Measurements from ENCODE around the gene NFKBIL1. TPM values are rescaled to one million over a fixed set of nuclear protein-coding genes. Genes with fewer than 3 reads are reported as not detected.

NFKBIL1 gene
- total and polyA plus RNA-seq, 2 experiments from 2014 or later: 25.0 to 28.9 TPM

DNA sequence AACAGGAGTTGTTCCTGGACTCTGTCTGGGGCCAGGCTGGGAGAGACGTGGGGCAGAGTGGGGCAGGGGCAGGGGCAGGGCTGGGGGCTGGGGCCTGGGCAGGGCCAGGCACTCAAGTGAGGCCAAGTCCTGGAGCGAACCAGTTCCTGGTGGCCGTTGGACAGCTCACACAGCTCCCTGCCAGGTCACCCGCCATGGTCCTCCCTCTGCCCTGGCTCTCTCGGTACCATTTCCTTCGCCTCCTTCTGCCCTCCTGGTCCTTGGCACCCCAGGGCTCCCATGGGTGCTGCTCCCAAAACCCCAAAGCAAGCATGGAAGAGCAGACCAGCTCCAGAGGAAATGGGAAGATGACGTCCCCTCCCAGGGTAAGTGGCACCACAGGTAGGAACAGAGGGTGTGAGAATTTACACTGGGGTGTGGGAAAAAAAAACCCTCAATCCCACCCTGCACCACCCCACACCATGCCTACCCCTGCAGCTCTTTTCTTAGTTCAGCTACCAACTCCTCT is 18.5 kb upstream of the NFKBIL1 start, which contains the start of gene MCCD1:
Gene MCCD1, plus strand, starts transcription at position 142 of the 508 bp plus-strand sequence. Its CDS starts 53 bp downstream, at position 195.
- H3K79me2 ChIP-seq: peaks cover 7% of the 10 kb centered on the region
- no peaks in the 10 kb centered on the region for H3K9me3 ChIP-seq (ENCODE audit: low read depth)
- H3K27me3 ChIP-seq: no peaks in the 10 kb centered on the region
- no peaks in the 10 kb centered on the region for H3K4me1 ChIP-seq (ENCODE audit: insufficient read depth)
- no peak within 1 kb of the TSS for H3K27ac ChIP-seq
- no peak within 1 kb of the TSS for H2AFZ ChIP-seq
- TF ChIP-seq EZH2phosphoT487 (IDR thresholded peaks at IDR 0.05; ENCODE audit: low read depth, severe bottlenecking, unreplicated experiment) (no peak), EZH2 (IDR thresholded peaks at IDR 0.05; ENCODE audit: borderline replicate concordance) (no peak)
- TF ChIP-seq, protein P1, sequence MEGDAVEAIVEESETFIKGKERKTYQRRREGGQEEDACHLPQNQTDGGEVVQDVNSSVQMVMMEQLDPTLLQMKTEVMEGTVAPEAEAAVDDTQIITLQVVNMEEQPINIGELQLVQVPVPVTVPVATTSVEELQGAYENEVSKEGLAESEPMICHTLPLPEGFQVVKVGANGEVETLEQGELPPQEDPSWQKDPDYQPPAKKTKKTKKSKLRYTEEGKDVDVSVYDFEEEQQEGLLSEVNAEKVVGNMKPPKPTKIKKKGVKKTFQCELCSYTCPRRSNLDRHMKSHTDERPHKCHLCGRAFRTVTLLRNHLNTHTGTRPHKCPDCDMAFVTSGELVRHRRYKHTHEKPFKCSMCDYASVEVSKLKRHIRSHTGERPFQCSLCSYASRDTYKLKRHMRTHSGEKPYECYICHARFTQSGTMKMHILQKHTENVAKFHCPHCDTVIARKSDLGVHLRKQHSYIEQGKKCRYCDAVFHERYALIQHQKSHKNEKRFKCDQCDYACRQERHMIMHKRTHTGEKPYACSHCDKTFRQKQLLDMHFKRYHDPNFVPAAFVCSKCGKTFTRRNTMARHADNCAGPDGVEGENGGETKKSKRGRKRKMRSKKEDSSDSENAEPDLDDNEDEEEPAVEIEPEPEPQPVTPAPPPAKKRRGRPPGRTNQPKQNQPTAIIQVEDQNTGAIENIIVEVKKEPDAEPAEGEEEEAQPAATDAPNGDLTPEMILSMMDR (IDR thresholded peaks at IDR 0.05; ENCODE audit: poor library complexity): no peak
- no peaks in the 10 kb centered on the region for H3K9me2 ChIP-seq (replicated peaks; ENCODE audit: insufficient read depth)
- no peak for DNase-seq (ENCODE audit: low spot score)
- H4K20me1 ChIP-seq (ENCODE audit: insufficient read depth, poor library complexity, severe bottlenecking): peaks cover 34% of the 10 kb centered on the region
- no peak within 1 kb of the TSS for H3K4me3 ChIP-seq
- H3K4me2 ChIP-seq: no peak within 1 kb of the TSS
- peaks cover 4% of the 10 kb centered on the region for H3K36me3 ChIP-seq (replicated peaks; ENCODE audit: insufficient read depth, low read depth)
- WGBS (ENCODE audit: low lambda C conversion rate, missing lambda C conversion rate): 77% methylated on average over 6 of the region's 7 CpGs

DNA sequence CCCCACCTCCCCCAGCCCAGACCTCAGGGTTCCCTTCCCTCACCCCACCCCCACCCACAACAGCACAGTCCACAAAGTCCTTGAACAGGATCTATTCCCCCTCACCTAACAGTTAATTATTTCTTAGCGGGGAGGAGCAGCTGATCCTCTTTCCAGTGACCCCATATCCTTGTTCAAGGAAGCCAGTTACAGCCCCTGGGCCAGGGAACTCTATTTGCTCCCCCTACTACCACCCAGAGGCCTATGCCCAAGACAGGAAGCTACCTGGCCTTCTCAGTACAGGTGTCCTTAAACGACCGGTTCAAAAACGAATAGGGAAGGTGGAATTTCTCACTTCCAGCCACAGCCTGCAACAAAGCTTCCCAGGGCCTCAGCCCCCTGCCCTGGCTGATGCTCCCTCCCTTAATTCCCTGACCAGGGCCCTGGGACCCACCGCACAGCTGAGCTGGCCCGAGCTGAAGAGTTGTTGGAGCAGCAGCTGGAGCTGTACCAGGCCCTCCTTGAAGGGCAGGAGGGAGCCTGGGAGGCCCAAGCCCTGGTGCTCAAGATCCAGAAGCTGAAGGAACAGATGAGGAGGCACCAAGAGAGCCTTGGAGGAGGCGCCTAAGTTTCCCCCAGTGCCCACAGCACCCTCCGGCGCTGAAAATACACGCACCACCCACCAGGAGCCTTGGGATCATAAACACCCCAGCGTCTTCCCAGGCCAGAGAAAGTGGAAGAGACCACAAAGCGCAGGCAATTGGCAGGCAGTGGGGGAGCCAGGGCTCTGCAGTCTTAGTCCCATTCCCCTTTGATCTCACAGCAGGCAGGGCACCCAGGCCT is 17.9 kb upstream of the NFKBIL1 start:
- Histone ChIP-seq H3K4me2 (no peak overlapping the region), H3K27me3 (no peaks in the 10 kb centered on the region), H2AFZ (no peak overlapping the region), H3K9me3 (ENCODE audit: low read depth) (no peaks in the 10 kb centered on the region), H3K4me1 (ENCODE audit: insufficient read depth) (no peaks in the 10 kb centered on the region), H3K27ac (no peak overlapping the region), H3K79me2 (peaks cover 12% of the 10 kb centered on the region), H3K36me3 (replicated peaks; ENCODE audit: insufficient read depth, low read depth) (peaks cover 4% of the 10 kb centered on the region), H3K4me3 (no peak overlapping the region), H3K9me2 (replicated peaks; ENCODE audit: insufficient read depth) (no peaks in the 10 kb centered on the region), H4K20me1 (ENCODE audit: insufficient read depth, poor library complexity, severe bottlenecking) (peaks cover 40% of the 10 kb centered on the region)
- no peak for DNase-seq (ENCODE audit: low spot score)
- 57% methylated on average over 12 of the region's 12 CpGs for WGBS (ENCODE audit: low lambda C conversion rate, missing lambda C conversion rate)
- TF ChIP-seq, protein P1 (IDR thresholded peaks at IDR 0.05; ENCODE audit: poor library complexity): no peak
- no peak for TF ChIP-seq EZH2phosphoT487 (IDR thresholded peaks at IDR 0.05; ENCODE audit: low read depth, severe bottlenecking, unreplicated experiment)

DNA sequence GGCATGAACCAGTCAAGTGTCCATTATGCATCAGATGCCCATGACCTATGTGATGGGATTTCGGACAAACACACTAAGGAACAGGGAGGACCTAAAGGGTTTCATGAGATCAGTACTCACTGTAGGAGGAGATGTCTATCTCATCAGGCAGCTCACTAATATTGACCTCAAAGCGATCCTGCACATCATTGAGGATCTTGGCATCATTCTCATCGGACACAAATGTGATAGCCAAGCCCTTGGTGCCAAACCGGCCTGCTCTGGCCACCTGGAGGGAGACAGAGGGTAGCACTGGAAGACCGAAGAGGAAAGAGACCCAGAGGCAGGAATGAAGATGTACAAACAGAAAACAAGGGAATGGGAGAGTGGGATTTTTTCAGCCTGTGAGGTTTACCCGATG is 16.7 kb upstream of the NFKBIL1 start:
- H3K79me2 ChIP-seq: peaks cover 23% of the 10 kb centered on the region
- H3K4me2 ChIP-seq: no peak overlapping the region
- no peak overlapping the region for H2AFZ ChIP-seq
- H3K27ac ChIP-seq: no peak overlapping the region
- WGBS (ENCODE audit: low lambda C conversion rate, missing lambda C conversion rate): 80% methylated on average over 6 of the region's 6 CpGs
- peaks cover 6% of the 10 kb centered on the region for H3K36me3 ChIP-seq (replicated peaks; ENCODE audit: insufficient read depth, low read depth)
- H3K4me3 ChIP-seq: no peak overlapping the region
- no peaks in the 10 kb centered on the region for H3K27me3 ChIP-seq
- DNase-seq (ENCODE audit: low spot score): no peak
- no peaks in the 10 kb centered on the region for H3K9me3 ChIP-seq (ENCODE audit: low read depth)
- H4K20me1 ChIP-seq (ENCODE audit: insufficient read depth, poor library complexity, severe bottlenecking): peaks cover 51% of the 10 kb centered on the region
- H3K4me1 ChIP-seq (ENCODE audit: insufficient read depth): no peaks in the 10 kb centered on the region
- TF ChIP-seq, protein P1 (IDR thresholded peaks at IDR 0.05; ENCODE audit: poor library complexity): no peak
- no peaks in the 10 kb centered on the region for H3K9me2 ChIP-seq (replicated peaks; ENCODE audit: insufficient read depth)

Measured in hepatocyte (in vitro differentiated cells).